Mucosa of stomach (tissue), 1 donor: ENCODE results near the gene FKBP10.

Experiments
- H3K27me3 ChIP-seq: one replicate; pipeline ENCODE4 v1.7.0; 2013; ENCODE audit warnings: mild to moderate bottlenecking, low read length; ENCODE audit not compliant: control insufficient read depth, insufficient read depth
- H3K36me3 ChIP-seq: one replicate; pipeline ENCODE4 v1.7.0; 2013; ENCODE audit warnings: low read length; ENCODE audit not compliant: control insufficient read depth, insufficient read depth
- H3K4me1 ChIP-seq: one replicate; pipeline ENCODE4 v1.7.0; 2013; ENCODE audit warnings: mild to moderate bottlenecking, low read length; ENCODE audit not compliant: control insufficient read depth, insufficient read depth
- H3K4me3 ChIP-seq: one replicate; pipeline ENCODE4 v1.7.0; 2013; ENCODE audit warnings: low read length
- H3K9ac ChIP-seq: one replicate; pipeline ENCODE4 v1.7.0; 2013; ENCODE audit warnings: mild to moderate bottlenecking, low read length, moderate library complexity
- H3K9me3 ChIP-seq: one replicate; pipeline ENCODE4 v1.7.0; 2013; ENCODE audit warnings: mild to moderate bottlenecking, low read length, moderate library complexity; ENCODE audit not compliant: control insufficient read depth
- donor health status: Pancreatic carcinoma.

FKBP10 gene

GRCh38 chr17:41801374-41802271, 11.2 kb upstream of the FKBP10 start:
- Histone ChIP-seq H3K4me1 (peaks cover 28% of the 10 kb centered on the region), H3K27me3 (no peaks in the 10 kb centered on the region), H3K9me3 (no peaks in the 10 kb centered on the region), H3K36me3 (no peaks in the 10 kb centered on the region), H3K9ac (peak overlapping the region; percentile 48), H3K4me3 (no peak overlapping the region)

- Histone ChIP-seq H3K27me3 (no peaks in the 10 kb centered on the region), H3K9me3 (no peaks in the 10 kb centered on the region), H3K9ac (no peak overlapping the region), H3K4me1 (peaks cover 43% of the 10 kb centered on the region), H3K4me3 (no peak overlapping the region), H3K36me3 (no peaks in the 10 kb centered on the region)
Measured at GRCh38 chr17:41803049-41804020, 9.5 kb upstream of the FKBP10 start.

GRCh38 chr17:41806685-41807445, 5.9 kb upstream of the FKBP10 start:
- H3K9ac ChIP-seq: no peak overlapping the region
- H3K9me3 ChIP-seq: no peaks in the 10 kb centered on the region
- H3K36me3 ChIP-seq: no peaks in the 10 kb centered on the region
- peaks cover 39% of the 10 kb centered on the region for H3K4me1 ChIP-seq
- no peak overlapping the region for H3K4me3 ChIP-seq
- H3K27me3 ChIP-seq: no peaks in the 10 kb centered on the region

- H3K4me3 ChIP-seq: peak overlapping the region; percentile 33
- H3K9ac ChIP-seq: peak overlapping the region; percentile 69
- peaks cover 12% of the 10 kb centered on the region for H3K27me3 ChIP-seq
- no peaks in the 10 kb centered on the region for H3K9me3 ChIP-seq
- no peaks in the 10 kb centered on the region for H3K36me3 ChIP-seq
- H3K4me1 ChIP-seq: peaks cover 52% of the 10 kb centered on the region
Measured at GRCh38 chr17:41810659-41811548, 1.9 kb upstream of the FKBP10 start.

- peaks cover 45% of the 10 kb centered on the region for H3K4me1 ChIP-seq
- peak within 1 kb of the TSS; percentile 36 for H3K4me3 ChIP-seq
- H3K9ac ChIP-seq: peak within 1 kb of the TSS; percentile 69
- no peaks in the 10 kb centered on the region for H3K9me3 ChIP-seq
- H3K36me3 ChIP-seq: no peaks in the 10 kb centered on the region
- peaks cover 12% of the 10 kb centered on the region for H3K27me3 ChIP-seq
Measured at GRCh38 chr17:41811549-41812380, 1.0 kb upstream of the FKBP10 start, which contains the start of gene P3H4. Gene P3H4 (minus strand): TSS chr17:41811949. CDS start chr17:41811915, 34 bp downstream.

- Histone ChIP-seq H3K9ac (no peak overlapping the region), H3K4me1 (peaks cover 31% of the 10 kb centered on the region), H3K9me3 (no peaks in the 10 kb centered on the region), H3K4me3 (no peak overlapping the region), H3K27me3 (peaks cover 12% of the 10 kb centered on the region), H3K36me3 (no peaks in the 10 kb centered on the region)
Measured at GRCh38 chr17:41813152-41813680, 412 bp downstream of the FKBP10 start.

- Histone ChIP-seq H3K27me3 (peaks cover 12% of the 10 kb centered on the region), H3K9me3 (no peaks in the 10 kb centered on the region), H3K9ac (no peak overlapping the region), H3K4me1 (peaks cover 31% of the 10 kb centered on the region), H3K36me3 (no peaks in the 10 kb centered on the region), H3K4me3 (no peak overlapping the region)
Measured at GRCh38 chr17:41813699-41814124, 908 bp downstream of the FKBP10 start.

GRCh38 chr17:41814195-41814594, 1.4 kb downstream of the FKBP10 start:
- H3K27me3 ChIP-seq: peaks cover 12% of the 10 kb centered on the region
- peaks cover 31% of the 10 kb centered on the region for H3K4me1 ChIP-seq
- no peaks in the 10 kb centered on the region for H3K9me3 ChIP-seq
- H3K4me3 ChIP-seq: no peak overlapping the region
- no peak overlapping the region for H3K9ac ChIP-seq
- H3K36me3 ChIP-seq: no peaks in the 10 kb centered on the region

- Histone ChIP-seq H3K36me3 (no peaks in the 10 kb centered on the region), H3K4me1 (peaks cover 14% of the 10 kb centered on the region), H3K4me3 (no peak overlapping the region), H3K9ac (no peak overlapping the region), H3K27me3 (peaks cover 12% of the 10 kb centered on the region), H3K9me3 (no peaks in the 10 kb centered on the region)
Measured at GRCh38 chr17:41816637-41817320, 4.0 kb downstream of the FKBP10 start.

- H3K27me3 ChIP-seq: peaks cover under 1% of the 10 kb centered on the region
- H3K9me3 ChIP-seq: no peaks in the 10 kb centered on the region
- no peak overlapping the region for H3K9ac ChIP-seq
Measured at GRCh38 chr17:41818024-41818423, 5.2 kb downstream of the FKBP10 start.

More at GRCh38 chr17:41818024-41818423, 5.2 kb downstream of the FKBP10 start:
- Histone ChIP-seq H3K4me3 (no peak overlapping the region), H3K36me3 (no peaks in the 10 kb centered on the region), H3K4me1 (peaks cover 1% of the 10 kb centered on the region)
